Posterior cingulate gyrus (tissue), 11 donors: ENCODE measurements around the gene EXOC6.

ENCODE experiments used
- DNase-seq, 10 donors: peaks; one replicate each; pipeline versions ENCODE4 v3.0.0 to v3.0.0-alpha.2; 2020 to 2021; ENCODE audit warnings: mixed read lengths in 3 of 10
- intact Hi-C: fragments of 100-400 bp; cut with DNase I; formaldehyde crosslinking; loops from one replicate; pipeline ENCODE4 v1.15.1; 2023

EXOC6 gene

DNA sequence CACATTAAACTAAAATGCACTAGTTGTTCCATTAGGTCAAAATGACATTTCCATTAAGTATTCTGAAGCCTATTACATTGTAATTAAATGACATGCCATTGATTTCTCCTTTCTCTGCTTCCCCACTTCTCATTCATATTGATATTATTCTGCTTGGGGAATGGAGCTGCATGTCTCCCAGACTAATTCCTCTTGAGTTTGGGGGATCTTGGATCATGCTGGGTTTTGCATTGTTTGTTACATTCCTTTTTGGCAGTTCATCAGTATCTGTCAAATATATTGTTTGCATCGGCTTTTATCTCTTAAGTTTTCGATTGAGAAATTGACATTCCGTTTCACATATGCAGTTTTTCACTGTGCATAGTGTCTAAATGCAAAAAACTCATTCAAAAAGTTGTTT is 147.2 kb downstream of the EXOC6 start:
- intact Hi-C loops = no loop called here
- DNase-seq = no peak

- intact Hi-C loops = no loop called here
- DNase-seq = no peak
Observed at GRCh38 chr10:92997620-92998019, 149.3 kb downstream of the EXOC6 start.

GRCh38 chr10:92999191-92999590 is 150.9 kb downstream of the EXOC6 start:
- DNase-seq = no peak

GRCh38 chr10:93006435-93007039 is 158.2 kb downstream of the EXOC6 start:
- intact Hi-C loops = loop anchor here (5.0 kb wide), 2 partner anchors 281 to 346 kb away; no protein-coding TSS in a partner anchor
- no peak for DNase-seq

More at GRCh38 chr10:92999191-92999590, 150.9 kb downstream of the EXOC6 start:
- intact Hi-C loops = no loop called here

DNA sequence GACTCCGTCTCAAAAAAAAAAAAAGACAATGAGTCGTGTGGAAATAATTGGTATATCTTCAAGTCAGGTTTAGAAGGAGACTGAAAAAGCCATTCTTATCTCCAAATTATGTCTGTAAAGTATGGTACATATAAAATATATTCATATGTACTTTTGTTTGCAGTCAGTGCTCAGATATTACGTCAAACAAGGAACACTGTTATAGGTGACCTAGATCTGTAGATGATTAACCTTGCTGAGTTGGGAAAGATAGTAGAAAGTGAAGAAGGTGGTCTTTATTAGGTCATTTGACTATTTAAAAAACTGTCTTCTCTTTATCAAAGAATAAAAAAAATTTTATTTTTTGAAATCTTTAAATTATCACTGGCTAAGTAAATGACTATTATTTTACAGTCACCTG is 167.4 kb downstream of the EXOC6 start:
- no peak for DNase-seq
- intact Hi-C loops = no loop called here

DNA sequence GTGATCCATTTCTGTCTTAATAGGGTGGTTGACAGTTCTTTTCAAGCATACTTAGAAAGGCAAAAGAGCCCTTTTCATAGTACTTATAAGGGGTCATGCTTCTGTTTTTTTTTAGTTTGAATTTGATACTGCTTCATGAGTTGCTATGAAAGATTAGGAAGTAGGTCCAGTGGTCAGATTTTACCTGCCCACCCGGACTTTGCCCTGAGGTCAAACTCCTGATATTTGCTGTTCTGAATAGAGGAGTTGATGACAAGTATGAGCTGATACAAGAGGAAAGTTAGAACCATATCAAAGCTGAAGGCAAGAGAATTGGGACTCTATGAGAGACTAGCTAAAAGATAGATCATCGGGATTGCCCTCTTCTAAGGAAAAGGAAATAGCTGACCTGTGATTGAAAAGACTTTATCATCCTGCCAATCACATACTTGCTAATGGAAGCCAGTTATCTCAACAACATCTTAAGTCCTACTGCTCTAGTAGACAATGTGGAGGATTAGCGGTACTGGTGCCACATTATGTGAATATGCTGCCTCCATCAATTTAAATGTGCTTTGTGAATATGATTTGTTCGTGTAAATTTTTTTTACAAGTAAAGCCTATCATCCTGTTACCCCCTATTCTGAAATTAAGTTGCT is 174.8 kb downstream of the EXOC6 start:
- intact Hi-C loops = no loop called here

GRCh38 chr10:93026072-93026471 is 177.8 kb downstream of the EXOC6 start:
- intact Hi-C loops = no loop called here
- DNase-seq = no peak

More for the DNA sequence above, 174.8 kb downstream of the EXOC6 start:
- DNase-seq = no peak

GRCh38 chr10:93027508-93027907 is 179.2 kb downstream of the EXOC6 start:
- DNase-seq = no peak
- intact Hi-C loops = no loop called here

DNA sequence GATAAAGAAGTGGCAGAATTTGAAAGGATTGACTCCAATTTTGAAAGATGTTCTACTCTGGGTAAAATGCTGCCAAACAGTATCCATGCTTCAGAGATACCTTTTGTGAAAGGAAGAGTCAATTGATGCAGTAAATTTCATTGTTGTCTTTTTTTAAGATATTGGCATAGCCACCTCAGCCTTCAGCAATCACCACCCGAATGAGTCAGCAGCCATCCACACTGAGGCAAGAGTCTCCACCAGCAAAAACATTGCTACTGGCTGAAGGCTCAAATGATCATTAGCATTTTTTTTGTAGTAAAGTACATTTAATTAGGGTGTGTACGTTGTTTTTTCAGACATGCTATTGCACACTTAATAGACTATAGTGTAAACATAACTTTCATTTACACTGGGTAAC is 180.6 kb downstream of the EXOC6 start:
- intact Hi-C loops = no loop called here
- DNase-seq = no peak

DNA sequence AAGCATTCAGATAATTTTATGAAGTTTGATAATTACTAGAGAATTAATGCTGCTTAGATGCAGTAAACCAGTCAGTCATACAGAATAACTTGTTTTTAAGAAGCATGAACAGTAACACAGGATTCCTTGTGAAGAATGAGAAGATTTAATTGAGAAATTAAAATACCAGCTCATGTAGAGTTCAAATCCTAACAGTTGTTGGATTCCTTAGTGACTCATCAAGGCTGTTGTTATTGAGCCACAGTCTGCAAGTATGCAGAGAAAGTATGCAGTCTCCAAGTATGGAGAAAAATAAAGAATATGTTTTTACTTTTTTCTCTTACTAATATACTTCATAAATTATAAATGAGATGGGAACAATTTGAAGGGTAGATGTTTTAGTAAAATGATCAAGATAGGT is 182.1 kb downstream of the EXOC6 start:
- no peak for DNase-seq
- intact Hi-C loops = no loop called here

GRCh38 chr10:93032105-93032808 is 183.9 kb downstream of the EXOC6 start:
- no peak for DNase-seq
- intact Hi-C loops = no loop called here

GRCh38 chr10:93032809-93033137 is 184.5 kb downstream of the EXOC6 start:
- intact Hi-C loops = no loop called here
- no peak for DNase-seq

DNA sequence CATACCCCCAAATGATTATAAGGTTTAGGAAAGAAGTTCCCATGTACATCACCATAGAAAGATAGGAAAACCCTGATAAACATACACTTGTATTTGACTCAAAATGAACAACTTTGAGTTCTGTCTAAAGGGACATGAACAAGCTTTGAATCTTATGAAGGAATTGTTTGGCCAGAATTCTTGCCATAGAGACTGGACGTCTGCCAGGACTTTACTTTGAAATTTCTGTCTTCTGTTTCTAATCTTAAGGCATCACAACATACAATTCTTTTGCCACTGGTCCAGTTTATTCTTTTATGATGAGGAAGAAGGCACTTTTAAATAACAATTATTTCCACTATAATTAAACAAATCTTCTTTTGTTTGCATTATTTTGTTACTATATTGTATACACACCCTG is 186.1 kb downstream of the EXOC6 start:
- intact Hi-C loops = no loop called here
- no peak for DNase-seq

- DNase-seq = no peak
- intact Hi-C loops = no loop called here
Observed at GRCh38 chr10:93039110-93039509, 190.8 kb downstream of the EXOC6 start.

DNA sequence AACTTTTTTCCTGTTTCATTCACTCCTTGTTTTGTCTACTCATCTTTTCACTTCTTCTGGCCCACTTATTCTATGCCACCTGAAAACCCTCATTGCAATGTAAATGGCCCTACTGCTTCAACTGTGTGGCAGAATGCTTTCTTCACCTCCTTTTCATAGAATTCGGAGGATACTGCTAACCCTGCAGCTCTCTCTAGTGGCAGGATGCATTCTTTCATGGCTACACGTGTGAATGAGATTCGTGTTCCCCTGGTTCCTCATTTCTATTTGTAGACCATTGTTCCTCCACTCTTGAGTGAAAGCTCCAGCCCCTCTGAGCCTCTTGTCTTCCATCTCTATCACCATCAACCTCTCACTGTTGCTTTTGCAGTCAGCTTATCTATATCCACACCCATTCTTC is 191.4 kb downstream of the EXOC6 start:
- no peak for DNase-seq
- intact Hi-C loops = no loop called here

- intact Hi-C loops = no loop called here
- no peak for DNase-seq
Observed at GRCh38 chr10:93054486-93054885, 206.2 kb downstream of the EXOC6 start.

DNA sequence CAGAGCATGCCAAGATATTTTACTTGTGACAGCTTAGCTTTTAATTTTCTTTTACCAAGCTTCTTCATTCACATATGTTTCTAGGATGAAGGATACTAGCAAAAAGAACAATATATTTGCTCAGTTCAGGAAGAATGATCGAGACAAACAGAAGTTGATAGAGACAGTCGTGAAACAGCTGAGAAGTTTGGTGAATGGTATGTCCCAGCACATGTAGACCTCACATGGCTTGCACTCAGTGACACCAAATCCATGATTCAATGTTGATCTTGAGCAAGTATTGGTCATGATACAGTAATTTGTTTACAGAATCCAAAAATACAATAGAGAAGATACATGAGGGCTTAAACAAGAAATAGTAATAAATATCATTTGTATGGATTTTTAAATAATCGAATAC is 209.8 kb downstream of the EXOC6 start:
- intact Hi-C loops = no loop called here
- DNase-seq = no peak

GRCh38 chr10:93059975-93060886 is 211.9 kb downstream of the EXOC6 start, which contains the start of gene CYP26C1:
TSS of gene CYP26C1 (plus strand) at chr10:93060798. CDS start at chr10:93061264, 466 bp downstream.
- DNase-seq = peak in 1 of 10 donors; percentile 74
- intact Hi-C loops = no loop called here

DNA sequence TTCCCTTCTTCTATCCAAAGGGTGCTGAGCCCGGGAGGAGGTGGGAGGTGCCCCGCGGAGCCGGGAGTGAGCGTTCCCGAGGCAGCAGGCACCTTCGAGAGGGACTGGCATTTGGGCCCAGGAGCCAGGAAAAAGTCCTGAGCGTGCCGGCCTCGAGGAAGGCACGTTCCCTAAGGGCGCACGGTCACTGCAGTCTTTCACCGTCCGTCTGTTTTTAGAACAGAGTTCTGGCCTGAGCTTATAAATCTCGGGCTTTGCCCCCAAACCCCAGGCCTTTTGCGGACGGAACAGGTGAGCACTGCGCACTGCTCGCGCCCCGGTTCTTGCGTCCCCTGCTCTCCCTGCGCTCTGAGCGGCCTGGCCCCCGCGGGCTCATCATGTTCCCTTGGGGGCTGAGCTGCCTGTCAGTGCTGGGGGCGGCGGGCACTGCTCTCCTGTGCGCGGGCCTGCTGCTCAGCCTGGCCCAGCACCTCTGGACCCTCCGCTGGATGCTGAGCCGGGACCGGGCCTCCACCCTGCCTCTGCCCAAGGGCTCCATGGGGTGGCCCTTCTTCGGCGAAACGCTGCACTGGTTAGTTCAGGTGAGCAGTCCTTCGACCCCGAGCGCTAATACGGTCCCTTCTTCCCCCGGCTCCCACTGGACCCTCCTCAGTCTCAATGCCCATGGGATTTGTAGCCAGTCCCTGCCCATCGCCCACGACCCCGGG is 212.7 kb downstream of the EXOC6 start:
- peak in 2 of 10 donors; percentile 70 to 75 for DNase-seq
- intact Hi-C loops = no loop called here
